ENCODE results near the gene NXNL2. TPM values are rescaled to one million over a fixed set of nuclear protein-coding genes. Genes with fewer than 3 reads are reported as not detected.

Gene NXNL2
- total and polyA plus RNA-seq, 2 experiments from 2014 or later: 3.4 to 5.1 TPM

GRCh38 chr9:88540251-88540763 lies 5.3 kb downstream of the NXNL2 start:
- H3K4me1 ChIP-seq (ENCODE audit: insufficient read depth): peaks cover 8% of the 10 kb centered on the region; the same call in 1 of the 2 replicates
- no peaks in the 10 kb centered on the region; the same call in 1 of the 2 replicates for H4K20me1 ChIP-seq (replicated peaks; ENCODE audit: insufficient read depth)
- H3K27me3 Mint-ChIP-seq (ENCODE audit: insufficient read depth, low read depth, poor library complexity): peaks cover 17% of the 10 kb centered on the region
- H3K27ac ChIP-seq (ENCODE audit: low read depth): no peak overlapping the region
- no peaks in the 10 kb centered on the region for H3K79me2 ChIP-seq (replicated peaks; ENCODE audit: insufficient read depth)
- H3K9me2 ChIP-seq (ENCODE audit: insufficient read depth): no peaks in the 10 kb centered on the region
- H3K36me3 ChIP-seq (ENCODE audit: insufficient read depth): no peaks in the 10 kb centered on the region
- TF ChIP-seq CTCF (conservative IDR thresholded peaks at IDR 0.05; ENCODE audit: low read depth in 2 of 2) (no peak), NANOG (IDR thresholded peaks at IDR 0.05; ENCODE audit: borderline replicate concordance) (no peak), CREB1 (CRISPR knock-in tag; IDR thresholded peaks at IDR 0.05; ENCODE audit: low read depth) (no peak), POLR2AphosphoS5 (IDR thresholded peaks at IDR 0.05; ENCODE audit: low read depth) (no peak), ZNF114 (CRISPR knock-in tag; IDR thresholded peaks at IDR 0.05) (no peak), ZNF462 (CRISPR knock-in tag; IDR thresholded peaks at IDR 0.05) (no peak), EZH2 (IDR thresholded peaks at IDR 0.05; ENCODE audit: low read depth, unreplicated experiment) (no peak), JUNB (IDR thresholded peaks at IDR 0.05; ENCODE audit: unreplicated experiment) (no peak), ETS1 (IDR thresholded peaks at IDR 0.05) (no peak), REST (IDR thresholded peaks at IDR 0.05; ENCODE audit: unreplicated experiment) (no peak), STAT1 (IDR thresholded peaks at IDR 0.05; ENCODE audit: unreplicated experiment) (no peak), ZNF331 (CRISPR knock-in tag; IDR thresholded peaks at IDR 0.05; ENCODE audit: low read depth) (no peak), EZH2phosphoT487 (IDR thresholded peaks at IDR 0.05; ENCODE audit: unreplicated experiment) (no peak)
- no peak overlapping the region for H3K27ac Mint-ChIP-seq
- no peaks in the 10 kb centered on the region for H3K9me3 Mint-ChIP-seq
- H3K4me3 ChIP-seq: no peak overlapping the region
- no peaks in the 10 kb centered on the region for H3F3A ChIP-seq (replicated peaks; ENCODE audit: low read depth)
- DNase-seq (ENCODE audit: low spot score) (no peak), ATAC-seq (no peak)
- peaks cover 17% of the 10 kb centered on the region for H3K27me3 ChIP-seq (ENCODE audit: insufficient read depth)
- no peak overlapping the region for H3K4me3 Mint-ChIP-seq
- H2AFZ ChIP-seq: no peak overlapping the region
- peaks cover 9% of the 10 kb centered on the region for H3K4me1 Mint-ChIP-seq
- no peaks in the 10 kb centered on the region; the same call in 2 of the 3 replicates for H3K36me3 Mint-ChIP-seq (ENCODE audit: low read depth)
- H3K4me2 ChIP-seq: no peak overlapping the region
